AG09319 (cell line): ENCODE measurements around the gene TTC13.

Experiments
- DNase-seq: peaks from one replicate; pipeline ENCODE4 v3.0.0-alpha.2; 2010; ENCODE audit warnings: low read depth; ENCODE audit errors: extremely low read depth
- CTCF ChIP-seq: IDR thresholded peaks from 2 replicates; pipeline ENCODE4 v1.5.1; 2011; ENCODE audit warnings: low read depth, mild to moderate bottlenecking, inconsistent platforms, low read length, moderate library complexity

TTC13 gene

GRCh38 chr1:230870916-230871315 lies 107.7 kb downstream of the TTC13 start:
- TF ChIP-seq CTCF: no peak
- no peak for DNase-seq

DNA sequence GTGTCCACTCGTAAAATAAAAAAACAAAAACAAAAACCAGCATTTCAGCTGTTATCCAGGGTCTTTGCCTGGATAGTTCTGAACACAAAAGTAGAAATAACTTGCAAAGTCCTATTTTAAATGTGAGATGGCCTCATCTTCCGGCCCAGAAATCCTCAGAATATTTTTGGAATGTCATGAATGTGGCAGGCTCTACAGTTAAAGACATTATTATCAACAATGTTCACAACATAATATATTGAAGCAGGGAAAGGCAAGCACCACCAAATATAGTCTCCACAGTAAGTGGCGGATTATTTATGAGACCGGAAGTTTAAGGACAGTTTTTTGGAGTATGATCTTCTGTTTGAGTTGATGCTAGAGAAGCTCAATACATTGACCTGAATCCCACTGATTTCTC lies 109.2 kb downstream of the TTC13 start:
- TF ChIP-seq CTCF: no peak
- DNase-seq: no peak

DNA sequence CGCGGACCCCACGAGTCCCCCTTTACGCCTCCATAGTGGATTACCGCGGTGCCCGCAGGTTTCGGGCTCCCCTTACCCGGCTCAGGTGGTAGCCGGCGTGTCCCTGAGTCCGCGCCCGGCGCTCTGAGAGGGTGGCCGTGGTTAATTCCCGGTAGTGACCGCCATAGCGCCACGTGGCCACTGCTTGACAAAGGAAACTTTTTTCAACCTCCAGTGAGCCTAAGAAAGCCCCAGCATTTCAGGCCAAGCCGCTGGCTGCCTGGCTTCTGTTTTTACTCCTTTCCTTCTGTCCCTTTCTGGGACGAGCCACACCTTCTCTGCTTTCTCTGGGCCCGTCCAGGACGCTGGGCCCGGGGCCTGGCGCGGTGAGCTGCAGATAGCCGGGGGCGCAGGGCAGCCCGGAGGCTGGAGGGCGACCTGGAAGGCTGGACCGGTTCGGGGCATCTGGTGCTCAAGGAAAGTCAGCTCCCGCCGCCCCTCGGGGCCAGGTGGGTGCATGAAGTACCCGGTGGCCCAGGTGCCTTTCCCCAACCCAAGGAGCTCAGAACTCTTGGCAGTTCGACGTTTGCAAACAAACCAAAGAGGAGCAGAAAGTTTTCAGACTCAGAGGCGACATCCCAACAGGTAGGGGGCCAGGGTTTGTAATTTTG lies 109.8 kb downstream of the TTC13 start:
- no peak for TF ChIP-seq CTCF
- no peak for DNase-seq

- DNase-seq: no peak
- no peak for TF ChIP-seq CTCF
Measured at GRCh38 chr1:230867903-230868735, 110.5 kb downstream of the TTC13 start, which contains the start of gene C1orf198. C1orf198 (minus strand) TSS chr1:230868521; CDS start chr1:230868512, 9 bp downstream.

GRCh38 chr1:230867101-230867902 lies 111.4 kb downstream of the TTC13 start:
- TF ChIP-seq CTCF: no peak
- DNase-seq: no peak

DNA sequence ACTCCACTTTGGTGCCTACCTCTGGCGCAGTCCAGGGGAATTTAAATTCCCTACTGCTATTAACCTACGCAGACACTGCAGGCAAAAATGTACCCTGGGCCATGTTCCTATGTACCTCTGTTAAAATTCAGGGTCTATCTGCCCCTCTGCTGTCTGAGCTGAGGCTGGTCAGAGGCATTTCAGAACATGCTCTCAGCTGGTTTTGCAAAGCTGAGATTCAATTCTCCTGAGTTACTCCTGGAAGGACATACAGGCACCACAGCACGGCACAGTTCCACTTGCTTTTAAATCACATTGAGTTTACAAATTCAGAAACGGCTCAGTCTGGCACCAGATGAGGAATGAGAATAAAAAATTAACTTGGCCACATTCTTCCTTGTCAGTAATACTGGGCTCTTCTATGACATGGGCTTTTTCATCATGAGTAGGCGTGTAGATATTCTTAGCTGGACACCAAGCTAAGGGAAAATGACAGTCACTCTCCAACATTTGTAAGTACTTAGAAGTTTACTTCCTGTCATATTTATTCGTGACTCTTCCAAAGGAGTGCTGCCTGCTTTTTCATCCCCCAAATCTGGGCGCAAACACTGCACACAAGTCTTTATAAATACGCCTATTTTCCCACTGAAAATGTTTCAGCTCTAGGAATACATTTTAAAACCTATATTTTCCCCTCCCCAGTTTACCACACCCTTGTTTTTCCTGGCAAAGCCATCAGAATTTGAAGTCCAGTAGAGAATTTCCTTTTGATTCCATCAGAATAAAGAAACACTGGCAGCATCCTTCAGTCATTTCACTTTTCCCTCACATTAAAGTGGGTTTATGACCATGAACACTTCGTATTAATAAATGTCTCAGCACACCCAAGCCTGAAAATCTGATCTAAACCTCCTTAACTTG lies 112.2 kb downstream of the TTC13 start:
- DNase-seq: no peak
- TF ChIP-seq CTCF: no peak
